HG03460 (cell line): ENCODE measurements around the gene SH3RF2.
"Not testable (repeated sequence)": the region's sequence is repeated elsewhere in the genome, so short reads cannot be mapped to it uniquely, and the experiment has no call there.

Source experiments
- ATAC-seq: cut with Tn5 transposase; IDR thresholded peaks from one replicate; pipeline ENCODE4 v1.9.1; 2021; ENCODE audit not compliant: unreplicated experiment

The SH3RF2 gene

DNA sequence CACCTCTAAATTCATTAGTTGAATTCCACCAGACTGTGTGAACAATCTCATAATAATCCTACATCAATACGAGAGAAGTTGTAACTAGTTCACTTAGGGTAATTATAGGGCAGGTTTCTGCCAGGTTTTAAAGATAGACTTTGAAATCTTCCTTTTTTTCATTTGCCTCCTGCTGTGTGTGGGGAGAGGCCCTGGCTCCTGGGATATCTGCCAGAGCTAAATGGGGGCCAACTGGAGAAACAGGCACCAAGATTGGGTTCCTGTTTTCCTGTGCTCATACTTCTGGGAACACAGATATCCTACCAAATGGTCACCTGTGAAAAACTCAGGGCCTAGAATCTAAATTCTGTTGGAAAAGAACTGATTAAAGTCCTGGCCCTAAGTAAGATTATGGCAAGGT lies 42.3 kb downstream of the SH3RF2 start:
- no peak for ATAC-seq

DNA sequence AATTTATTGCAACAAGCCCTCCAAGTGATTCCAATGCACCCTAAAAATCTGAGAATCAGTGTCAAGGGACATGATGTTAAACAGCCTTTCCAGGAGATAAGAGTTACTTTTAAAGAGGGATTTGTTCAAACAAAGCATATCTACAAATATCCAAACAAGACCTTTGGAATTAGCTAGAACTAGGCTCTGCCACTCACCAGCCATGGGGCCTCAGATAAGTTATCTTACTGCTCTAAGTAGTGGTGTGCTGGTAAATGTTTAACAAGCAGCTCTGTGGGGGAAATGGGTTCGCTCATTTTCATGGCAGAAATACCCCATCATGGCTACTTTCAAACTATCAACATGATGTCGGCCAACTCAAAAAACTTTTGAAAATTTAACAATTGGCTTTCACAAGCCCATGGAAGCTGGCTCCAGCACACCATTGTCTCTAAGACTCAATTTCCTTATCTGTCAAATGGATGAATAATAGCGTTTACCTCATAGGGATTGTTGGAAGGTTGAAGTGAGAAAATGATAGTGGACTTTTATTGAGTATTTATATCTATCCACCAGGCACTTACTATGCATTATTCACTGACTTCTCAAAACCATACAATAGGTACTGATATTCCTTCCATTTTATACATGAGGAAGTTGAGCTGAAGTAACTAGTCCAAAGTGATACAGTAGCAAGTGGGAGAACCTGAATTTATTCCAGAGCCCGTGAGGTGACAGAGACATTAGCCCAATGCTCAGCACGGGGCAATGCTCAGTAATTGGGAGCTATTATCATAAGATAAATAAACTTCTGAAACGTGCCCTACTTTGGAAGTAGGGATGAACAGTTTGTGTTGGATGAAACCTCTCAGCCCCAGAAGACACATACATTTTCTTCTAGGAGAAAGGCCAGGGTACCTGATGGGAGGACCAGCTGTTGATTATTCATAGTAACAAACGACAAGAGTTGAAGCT lies 43.2 kb downstream of the SH3RF2 start:
- ATAC-seq = no peak

DNA sequence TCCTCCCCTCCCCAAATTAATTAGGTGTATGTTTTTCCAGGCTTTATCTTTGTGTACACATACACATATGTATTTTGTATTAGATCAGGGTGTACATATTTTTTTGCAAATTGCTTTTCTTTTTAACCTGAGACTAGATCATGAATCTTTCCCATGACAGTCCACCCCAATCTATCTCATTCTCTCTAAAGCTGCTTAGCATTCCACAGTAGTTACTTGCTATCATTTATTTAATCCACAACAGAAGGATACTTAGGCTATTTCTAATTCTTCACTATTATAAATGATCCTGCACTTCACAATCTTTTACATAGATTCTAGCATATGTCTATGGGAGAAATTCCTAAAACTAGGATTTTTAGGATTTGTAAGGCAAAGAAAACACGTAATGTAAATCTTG lies 43.9 kb downstream of the SH3RF2 start:
- no peak for ATAC-seq

DNA sequence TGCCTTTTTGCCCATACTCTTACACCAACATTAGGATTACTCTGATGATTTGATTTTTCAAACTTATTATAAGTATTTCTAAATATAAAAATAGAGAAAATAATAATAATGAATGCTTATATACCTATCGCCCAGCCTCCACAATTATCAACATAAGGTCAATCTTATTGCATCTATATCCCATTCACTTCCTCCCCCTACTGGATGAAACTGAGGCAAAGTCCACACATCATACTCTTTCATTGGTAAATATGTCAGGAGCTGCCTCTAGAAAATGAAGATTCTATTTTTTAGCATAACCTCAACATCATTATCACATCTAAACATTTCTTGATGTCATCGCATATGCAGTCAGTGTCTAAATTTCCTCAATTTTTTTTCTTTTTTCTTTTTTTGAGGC lies 44.3 kb downstream of the SH3RF2 start:
- ATAC-seq = no peak

DNA sequence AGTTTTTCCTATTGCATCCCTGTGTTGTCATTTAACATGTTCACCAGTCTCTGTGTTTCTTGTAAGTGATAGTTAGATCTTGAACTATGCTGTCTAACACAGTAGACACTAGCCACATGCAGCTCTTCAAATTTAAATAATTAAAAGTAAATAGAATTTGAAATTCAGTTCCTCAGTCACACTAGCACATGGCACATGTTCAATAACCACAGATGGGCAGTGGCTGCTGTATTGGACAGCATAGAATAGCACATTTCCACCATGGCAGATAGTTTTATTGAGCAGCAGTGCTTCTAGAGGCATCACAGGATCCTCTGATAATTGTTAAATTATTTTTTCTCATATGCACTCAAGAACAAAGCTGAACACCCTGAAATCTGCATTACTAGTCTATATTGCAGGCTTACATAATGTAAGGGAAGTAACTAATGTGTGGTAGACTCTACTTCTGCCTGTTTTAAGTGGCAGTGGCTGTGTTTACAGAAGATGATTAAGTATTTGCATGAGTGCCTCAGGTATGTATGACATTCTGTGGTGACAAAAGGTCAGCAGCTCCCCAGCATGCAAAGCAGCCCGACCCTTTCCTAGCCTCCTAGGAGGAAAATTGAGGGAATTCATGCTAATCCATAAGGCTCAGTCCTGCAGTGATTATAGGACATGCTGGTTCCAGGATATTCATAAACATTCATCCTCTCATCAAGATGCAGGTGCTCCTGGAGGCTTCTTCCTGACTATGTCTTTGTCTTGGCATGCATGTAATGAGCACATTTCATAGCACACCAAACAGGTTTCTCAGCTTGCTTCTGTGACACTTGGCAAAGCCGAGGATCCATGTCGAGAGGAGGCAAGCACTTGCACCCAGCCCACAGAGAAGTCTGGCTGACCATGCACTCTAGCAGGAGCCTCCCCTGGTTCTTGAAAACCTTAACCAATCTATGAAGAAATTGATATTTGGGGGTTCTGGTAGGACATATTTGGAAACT lies 45.5 kb downstream of the SH3RF2 start:
- ATAC-seq = no peak

DNA sequence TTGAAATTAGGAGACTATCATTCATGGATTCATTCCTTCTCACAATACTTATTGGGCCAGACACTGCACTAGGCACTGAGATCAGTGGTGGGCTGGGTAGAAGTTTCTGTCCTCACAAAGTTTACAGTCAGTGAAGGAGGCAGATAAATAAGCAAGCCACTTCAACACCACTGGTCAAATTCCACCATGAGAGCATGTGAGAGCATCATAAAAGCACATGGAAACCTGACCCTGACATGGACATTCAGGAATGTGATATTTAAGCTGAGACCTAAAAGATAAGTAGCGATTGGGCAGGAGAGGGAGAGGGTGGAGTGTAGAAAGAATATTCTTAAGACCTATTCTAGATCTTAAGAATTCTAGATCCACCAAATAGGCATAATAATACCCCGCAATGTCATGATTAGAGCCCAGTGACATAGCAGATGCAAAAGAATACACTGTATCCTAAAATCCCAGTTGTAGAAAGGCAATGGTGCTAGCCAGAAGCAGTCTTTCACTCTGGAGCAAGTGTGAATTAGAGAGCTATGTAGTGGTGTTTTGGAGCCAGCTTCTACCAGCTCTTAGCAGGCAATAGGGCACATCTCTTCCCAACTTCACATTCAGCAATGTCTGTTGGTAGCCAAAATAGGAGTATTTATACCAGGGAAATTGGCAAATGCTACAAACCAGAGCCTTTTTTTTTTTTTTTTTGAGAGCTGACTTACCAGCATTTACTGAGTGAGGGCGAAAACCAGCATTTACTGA lies 46.4 kb downstream of the SH3RF2 start:
- no peak for ATAC-seq

DNA sequence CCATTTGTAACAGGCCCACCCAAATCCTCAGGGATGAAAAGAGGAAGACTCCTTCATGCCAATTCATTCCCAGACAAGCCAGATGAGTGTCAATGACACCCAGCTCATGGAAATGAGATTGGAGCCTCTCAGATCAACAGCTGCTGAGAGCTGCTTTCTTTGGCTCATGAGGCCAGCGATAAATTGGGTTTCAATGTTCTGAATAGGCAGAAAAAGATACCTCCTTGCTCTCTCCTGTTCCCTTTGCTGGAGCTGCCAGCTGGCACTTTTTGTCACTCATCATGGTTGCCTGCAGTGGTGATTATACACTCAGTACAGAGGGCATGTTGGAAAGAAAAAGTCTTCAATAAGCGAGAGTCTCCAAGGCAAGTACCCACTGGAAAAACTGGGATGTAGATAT lies 47.1 kb downstream of the SH3RF2 start:
- no peak for ATAC-seq

DNA sequence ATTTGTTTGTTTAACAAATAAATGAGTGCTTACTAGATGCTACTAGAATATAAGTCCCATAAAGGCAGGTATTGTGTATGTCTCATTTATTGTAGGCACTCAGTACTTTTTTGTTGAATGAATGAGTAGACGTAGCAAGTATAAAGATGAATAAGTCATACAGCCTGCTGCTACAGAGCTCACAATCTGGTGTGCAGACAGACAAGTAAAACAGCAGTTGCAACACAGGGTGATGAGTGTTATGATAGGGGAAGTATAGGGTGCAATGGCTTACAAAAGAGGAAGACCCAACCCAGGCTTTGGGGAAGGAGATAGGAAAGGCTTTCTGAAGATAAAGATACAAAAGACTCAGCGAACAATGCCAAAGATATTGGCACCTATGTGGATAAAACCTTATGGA lies 47.7 kb downstream of the SH3RF2 start:
- ATAC-seq = no peak

DNA sequence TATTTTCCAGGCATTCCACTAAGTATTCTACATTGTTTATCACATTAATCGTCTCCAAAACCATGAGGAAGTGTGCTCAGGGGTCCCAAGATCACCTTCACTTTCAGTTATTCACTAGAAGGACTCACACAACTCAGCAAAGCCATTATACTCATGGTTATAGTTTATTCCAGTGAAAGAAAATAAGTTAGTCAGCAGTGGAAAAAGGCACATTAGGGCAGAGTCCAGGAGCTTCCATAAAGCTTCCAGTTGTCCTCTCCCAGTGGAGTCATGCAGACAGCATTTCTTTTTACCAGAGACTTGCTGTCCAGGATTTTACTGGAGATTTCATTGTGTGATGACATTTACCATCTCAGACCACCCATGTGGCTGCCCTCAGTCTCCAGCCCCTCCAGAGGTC lies 51.5 kb downstream of the SH3RF2 start:
- ATAC-seq = no peak

DNA sequence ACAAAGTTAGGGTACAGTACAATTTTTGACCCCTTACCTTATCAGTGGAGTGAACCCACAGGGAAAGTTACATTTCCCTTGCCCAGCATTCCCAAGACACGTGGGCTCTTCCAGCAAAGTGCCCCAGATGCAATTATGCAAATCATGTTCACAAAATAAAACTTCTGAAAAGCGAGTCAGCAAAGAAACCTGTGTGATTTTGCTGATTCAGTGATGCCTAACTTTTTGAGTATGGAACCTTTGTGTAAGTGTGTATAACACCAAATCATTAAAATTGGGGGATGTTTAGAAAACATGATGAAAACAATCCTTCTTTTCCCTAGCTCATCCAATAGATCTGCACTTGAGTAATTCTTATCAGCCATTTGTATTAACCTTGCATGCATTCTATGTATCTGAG lies 52.6 kb downstream of the SH3RF2 start:
- ATAC-seq = no peak

DNA sequence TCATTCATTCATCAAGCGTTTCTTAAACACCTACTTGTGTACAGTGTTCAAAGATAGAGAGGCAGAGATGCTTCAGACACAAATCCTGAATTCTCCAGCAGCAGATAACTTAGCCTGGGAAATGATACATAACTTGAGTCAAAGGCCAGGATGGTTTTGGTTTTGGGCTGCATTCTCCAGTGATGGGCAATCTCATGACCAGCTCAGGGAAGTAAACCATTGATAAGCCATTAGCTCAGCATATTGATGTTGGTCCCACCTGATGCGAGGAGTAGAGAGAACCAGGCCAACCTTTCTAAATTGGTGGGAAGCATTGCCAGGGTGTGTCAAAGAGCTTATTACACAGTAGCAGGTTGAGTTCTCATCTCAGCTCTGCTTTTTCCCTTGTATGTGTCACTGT lies 53.0 kb downstream of the SH3RF2 start:
- ATAC-seq = no peak

DNA sequence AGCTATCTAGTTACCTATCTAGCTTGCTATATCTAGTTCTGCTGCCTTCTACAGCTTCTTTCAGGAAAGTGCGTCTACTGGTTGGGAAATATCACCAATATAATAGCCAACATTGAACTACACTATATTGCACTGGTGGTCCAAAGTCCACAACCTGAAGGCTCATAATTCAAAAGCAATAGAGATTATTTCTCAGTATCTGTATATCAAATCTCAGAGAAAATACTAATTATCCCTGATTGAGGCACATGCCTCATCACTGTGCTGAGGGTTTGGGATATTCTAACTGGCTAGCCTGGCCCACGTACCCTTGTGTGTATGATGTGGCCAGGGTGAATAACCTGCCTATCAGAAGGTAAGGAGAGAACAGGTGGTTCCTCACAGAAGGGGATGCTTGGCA lies 53.8 kb downstream of the SH3RF2 start:
- ATAC-seq = no peak

DNA sequence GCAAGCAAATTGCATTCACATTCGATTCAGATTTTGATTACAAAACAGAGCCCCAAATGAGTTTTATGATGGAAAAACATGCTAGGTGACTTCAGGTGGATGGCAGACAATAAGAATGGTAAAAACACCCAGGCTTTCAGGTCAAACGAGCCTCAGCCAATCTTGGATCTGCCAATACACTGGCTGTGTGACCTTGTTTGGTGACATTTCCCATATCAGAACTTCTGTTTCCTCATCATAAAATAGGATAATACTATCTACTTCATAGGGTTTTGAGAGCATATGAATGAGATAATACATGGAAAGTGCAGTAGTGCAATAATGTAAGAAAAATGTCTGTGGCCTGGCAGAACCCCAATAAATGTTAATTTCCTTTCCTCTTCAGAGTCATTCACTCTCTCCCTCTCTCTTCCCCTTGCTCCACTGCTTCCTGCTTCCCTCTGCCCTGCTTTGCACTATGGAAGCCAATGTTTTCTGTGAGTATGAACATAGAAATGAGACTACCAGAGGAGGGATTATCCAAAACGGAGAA lies 54.7 kb downstream of the SH3RF2 start:
- ATAC-seq = no peak

DNA sequence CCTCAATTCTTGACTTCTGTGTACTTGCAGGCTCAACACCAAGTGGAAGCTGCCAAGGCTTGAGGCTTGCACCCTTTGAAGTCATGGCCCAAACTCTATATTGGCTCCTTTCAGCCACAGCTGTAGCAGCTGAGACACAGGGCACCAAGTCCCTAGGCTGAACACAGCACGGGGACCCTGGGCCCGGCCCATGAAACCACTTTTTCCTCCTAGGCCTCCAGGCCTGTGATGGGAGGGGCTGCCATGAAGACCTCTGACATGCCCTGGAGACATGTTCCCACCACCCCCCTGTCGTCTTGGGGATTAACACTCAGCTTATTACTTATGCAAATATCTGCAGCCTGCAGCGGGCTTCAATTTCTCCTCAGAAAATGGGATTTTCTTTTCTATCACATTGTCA lies 57.2 kb downstream of the SH3RF2 start:
- not testable (repeated sequence) for ATAC-seq

DNA sequence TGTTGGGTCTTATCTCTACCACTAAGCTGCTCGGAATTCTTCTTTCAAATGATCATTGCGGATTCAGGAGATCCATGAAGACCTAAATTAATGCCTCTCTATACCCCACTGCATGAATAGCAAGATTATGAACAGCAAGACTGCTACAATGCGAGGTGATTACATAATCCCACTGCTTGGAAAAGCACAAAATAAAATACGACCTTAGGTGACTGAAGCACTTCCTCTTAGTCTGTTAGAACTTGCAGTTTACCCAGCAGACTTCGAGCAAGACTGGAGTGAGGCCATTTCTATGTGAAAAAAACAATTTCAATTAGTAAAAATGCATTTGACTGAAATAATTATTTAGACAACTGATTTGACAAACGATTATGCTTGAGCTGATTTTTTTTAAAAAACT lies 59.8 kb downstream of the SH3RF2 start:
- ATAC-seq = no peak

DNA sequence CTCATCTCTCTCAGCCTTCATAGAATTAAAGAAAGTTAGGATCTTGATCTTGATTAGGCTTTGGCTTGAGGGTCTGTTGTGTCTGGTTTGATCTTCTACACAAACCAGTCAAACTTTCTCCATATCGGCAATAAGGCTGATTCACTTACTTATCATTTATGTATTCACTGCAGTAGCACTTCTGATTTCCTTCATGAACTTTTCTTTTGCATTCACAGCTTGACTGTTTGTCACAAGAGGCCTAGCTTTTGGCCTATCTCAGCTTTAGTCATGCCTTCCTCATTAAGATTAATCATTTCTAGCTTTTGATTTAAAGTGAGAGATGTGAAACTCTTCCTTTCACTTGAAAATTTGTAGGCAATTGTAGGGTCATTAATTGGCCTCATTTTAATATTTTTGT lies 62.8 kb downstream of the SH3RF2 start:
- no peak for ATAC-seq

DNA sequence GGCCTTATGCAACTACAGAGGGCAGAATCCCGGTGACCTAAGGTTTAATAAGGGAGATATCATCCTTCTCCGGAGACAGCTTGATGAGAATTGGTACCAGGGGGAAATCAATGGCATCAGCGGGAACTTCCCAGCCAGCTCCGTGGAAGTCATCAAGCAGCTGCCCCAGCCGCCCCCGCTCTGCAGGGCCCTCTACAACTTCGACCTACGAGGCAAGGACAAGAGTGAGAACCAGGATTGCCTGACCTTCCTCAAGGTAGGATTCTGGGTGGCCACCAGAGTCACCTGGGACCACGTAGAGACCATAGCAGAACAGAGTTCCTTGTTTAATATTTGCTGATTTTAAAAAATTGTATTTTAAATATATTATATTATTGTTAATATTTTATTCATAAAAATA lies 63.7 kb downstream of the SH3RF2 start:
- ATAC-seq = no peak

DNA sequence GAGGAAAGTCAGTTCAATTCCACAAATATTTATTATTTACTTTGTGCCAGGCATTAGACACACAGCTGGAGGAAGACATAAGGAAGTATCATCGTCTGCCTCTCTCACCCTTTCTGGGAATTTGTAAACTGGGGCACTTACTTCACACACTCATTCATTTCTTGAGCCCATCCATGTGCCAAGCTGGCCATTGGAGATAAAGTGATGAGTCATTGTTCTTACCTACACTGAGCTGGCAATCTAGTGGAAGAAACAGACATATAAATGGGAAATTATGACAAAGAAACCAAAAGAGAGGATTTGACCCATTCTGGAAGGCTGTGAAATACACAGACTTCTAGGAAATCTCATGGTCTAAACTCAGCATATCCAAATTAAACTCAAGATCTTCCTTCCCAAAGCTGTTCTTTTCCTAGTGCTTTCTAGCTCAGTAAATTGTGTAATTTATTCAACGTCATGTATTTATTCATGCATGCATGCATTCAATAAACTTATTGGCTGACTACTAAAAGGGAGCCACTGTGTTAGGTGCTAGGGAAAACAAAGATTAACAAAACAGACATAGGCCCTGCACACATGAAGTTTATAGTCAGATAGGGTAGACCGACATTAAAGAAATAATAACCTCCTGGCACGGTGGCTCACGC lies 65.3 kb downstream of the SH3RF2 start:
- ATAC-seq = no peak

DNA sequence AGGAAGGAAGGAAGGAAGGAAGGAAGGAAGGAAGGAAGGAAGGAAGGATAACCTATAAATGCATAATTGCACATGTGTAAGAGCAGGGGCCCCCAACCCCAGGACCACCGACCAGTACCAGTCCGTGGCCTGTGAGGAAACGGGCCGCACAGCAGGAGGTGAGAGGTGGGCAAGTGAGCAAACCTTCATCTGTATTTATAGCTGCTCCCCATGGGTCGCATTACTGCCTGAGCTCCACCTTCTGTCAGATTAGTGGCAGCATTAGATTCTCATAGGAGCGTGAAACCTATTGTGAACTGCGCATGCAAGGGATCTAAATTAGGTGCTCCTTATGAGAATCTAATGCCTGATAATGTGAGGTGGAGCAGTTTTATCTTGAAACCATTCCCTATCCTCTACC lies 66.1 kb downstream of the SH3RF2 start:
- no peak for ATAC-seq

DNA sequence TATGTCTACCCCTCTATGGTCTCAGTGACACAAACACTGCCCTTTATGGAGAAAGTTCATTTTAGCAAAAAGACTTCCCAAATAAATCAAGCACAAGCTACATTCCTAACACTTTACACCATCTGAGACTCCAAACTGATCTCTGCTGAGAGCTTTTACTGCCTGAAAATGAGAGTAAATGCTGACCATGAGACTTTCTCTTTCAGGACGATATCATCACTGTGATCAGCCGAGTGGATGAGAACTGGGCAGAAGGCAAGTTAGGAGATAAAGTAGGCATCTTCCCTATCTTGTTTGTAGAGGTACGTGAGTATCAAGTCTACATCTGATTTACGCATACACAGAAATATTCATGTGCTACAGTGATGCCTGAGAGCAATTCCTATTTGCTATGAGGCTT lies 67.5 kb downstream of the SH3RF2 start:
- ATAC-seq = no peak
